Upper lobe of left lung (tissue), 6 donors: ENCODE results near the gene MCM5. TPM values are rescaled to one million over a fixed set of nuclear protein-coding genes. Genes with fewer than 3 reads are reported as not detected.
A peak's percentile ranks its signal among the peaks of the same experiment; 100 is the strongest.

Source experiments
- ATAC-seq, 2 donors: fragments of 200-7000 bp; cut with Tn5 transposase; one replicate each; pipeline ENCODE4 v1.9.1; 2022; ENCODE audit warnings: mild to moderate bottlenecking in 2 of 2, moderate library complexity in 2 of 2; ENCODE audit not compliant: low FRiP score in 2 of 2
- DNase-seq, 2 donors: peaks; one replicate each; pipeline ENCODE4 v3.0.0-alpha.2; 2019 to 2020
- H3K27ac ChIP-seq, 4 donors: fragments of 200-600 bp; sonication (generic); one replicate each; pipeline ENCODE4 v1.5.1; 2016 to 2019
- H3K27me3 ChIP-seq, 4 donors: fragments of 200-600 bp; sonication (generic); one replicate each; pipeline ENCODE4 v1.5.1; 2017 to 2019
- H3K36me3 ChIP-seq, 4 donors: fragments of 200-600 bp; sonication (generic); one replicate each; pipeline ENCODE4 v1.5.1; 2016 to 2019
- H3K4me1 ChIP-seq, 4 donors: fragments of 200-600 bp; sonication (generic); one replicate each; pipeline ENCODE4 v1.5.1; 2018 to 2019
- H3K4me3 ChIP-seq, 4 donors: fragments of 200-600 bp; sonication (generic); one replicate each; pipeline ENCODE4 v1.5.1; 2017 to 2019; ENCODE audit warnings: mild to moderate bottlenecking in 2 of 4, moderate library complexity in 1 of 4
- H3K9me3 ChIP-seq, 4 donors: fragments of 200-600 bp; sonication (generic); one replicate each; pipeline ENCODE4 v1.5.1; 2018 to 2019
- CTCF ChIP-seq, 6 experiments: fragments of 450-650 bp in 4 of 6; fragments of 200-600 bp in 2 of 6; sonication (generic) in 2 of 6; IDR thresholded peaks; one replicate each; pipeline ENCODE4 v1.5.1; 2016 to 2019; ENCODE audit warnings: antibody characterized with exemption in 6 of 6
- EP300 ChIP-seq, 4 donors: sonication (generic); formaldehyde crosslinking; IDR thresholded peaks; one replicate each; pipeline ENCODE4 v1.5.1; 2017; ENCODE audit warnings: antibody characterized with exemption in 4 of 4, control low read depth in 2 of 4
- POLR2A ChIP-seq, 4 donors: fragments of 450-650 bp; IDR thresholded peaks; one replicate each; pipeline ENCODE4 v1.5.1; 2016 to 2017; ENCODE audit warnings: antibody characterized with exemption in 4 of 4, mild to moderate bottlenecking in 2 of 4
- POLR2AphosphoS5 ChIP-seq, 2 donors: sonication (generic); formaldehyde crosslinking; IDR thresholded peaks; one replicate each; pipeline ENCODE4 v1.5.1; 2017; ENCODE audit warnings: antibody characterized with exemption in 2 of 2
- WGBS, 2 donors: methylation state at CpG; one replicate each; pipeline ENCODE4 v1.1.5; 2017 to 2018; 5-methylcytosine and 5-hydroxymethylcytosine counted together
- total RNA-seq, 6 donors: library from RNA; depleted of rRNA in 4 of 6; stranded (reverse); fragments of >200 nt in 4 of 6; gene quantifications; one replicate each; pipeline versions ENCODE4 v1.1.0 to v1.2.1, GENCODE V29; 2016 to 2021
- donor health status: DM: no; HTN: no; CAD: no; lungs with moderate emphysema.
- donor health status: DM: no; HTN: yes; CAD: no; lungs with severe emphysema.

Gene MCM5
- total RNA-seq, 6 donors from 2014 or later, result 9.8 to 34.4 (median 20.2) TPM

- no peaks in the 10 kb centered on the region for H3K36me3 ChIP-seq
- 78 to 80% methylated on average over 1 to 4 of the region's 4 CpGs for WGBS, 2 donors
- H3K4me1 ChIP-seq, result peaks cover 13 to 36% (median 22%) of the 10 kb centered on the region in 4 donors
- peak overlapping the region in 2 of 4 donors; percentile 82 to 89 for H3K27ac ChIP-seq
- no peak for TF ChIP-seq POLR2A (IDR thresholded peaks at IDR 0.05)
- TF ChIP-seq EP300 (IDR thresholded peaks at IDR 0.05), result no peak
- TF ChIP-seq POLR2AphosphoS5 (IDR thresholded peaks at IDR 0.05), result no peak
- TF ChIP-seq CTCF (IDR thresholded peaks at IDR 0.05), result no peak
- H3K27me3 ChIP-seq, result no peaks in the 10 kb centered on the region
- no peak overlapping the region for H3K4me3 ChIP-seq
- ATAC-seq, result no peak
- DNase-seq, result no peak
- H3K9me3 ChIP-seq, result no peaks in the 10 kb centered on the region
Measured at GRCh38 chr22:35354068-35354467, 45.9 kb upstream of the MCM5 start.

- no peaks in the 10 kb centered on the region for H3K9me3 ChIP-seq
- H3K4me3 ChIP-seq, result no peak overlapping the region
- no peaks in the 10 kb centered on the region for H3K27me3 ChIP-seq
- WGBS, 2 donors, result 72 to 82% methylated on average over 4 to 6 of the region's 6 CpGs
- H3K4me1 ChIP-seq, result no peaks in the 10 kb centered on the region
- TF ChIP-seq POLR2A (IDR thresholded peaks at IDR 0.05), result no peak
- no peak for TF ChIP-seq CTCF (IDR thresholded peaks at IDR 0.05)
- no peak for TF ChIP-seq EP300 (IDR thresholded peaks at IDR 0.05)
- no peak for TF ChIP-seq POLR2AphosphoS5 (IDR thresholded peaks at IDR 0.05)
- H3K36me3 ChIP-seq, result no peaks in the 10 kb centered on the region
- ATAC-seq (no peak), DNase-seq (no peak)
- no peak overlapping the region for H3K27ac ChIP-seq
Measured at GRCh38 chr22:35357883-35358621, 41.9 kb upstream of the MCM5 start.

GRCh38 chr22:35359380-35360065 lies 40.4 kb upstream of the MCM5 start:
- TF ChIP-seq POLR2AphosphoS5 (IDR thresholded peaks at IDR 0.05) (no peak), CTCF (IDR thresholded peaks at IDR 0.05) (no peak), POLR2A (IDR thresholded peaks at IDR 0.05) (no peak), EP300 (IDR thresholded peaks at IDR 0.05) (no peak)
- H3K4me1 ChIP-seq, result no peaks in the 10 kb centered on the region
- H3K4me3 ChIP-seq, result no peak overlapping the region
- no peaks in the 10 kb centered on the region for H3K9me3 ChIP-seq
- WGBS, 2 donors, result 90 to 91% methylated on average over 9 of the region's 9 CpGs
- DNase-seq (no peak), ATAC-seq (no peak)
- no peak overlapping the region for H3K27ac ChIP-seq
- H3K27me3 ChIP-seq, result no peaks in the 10 kb centered on the region
- no peaks in the 10 kb centered on the region for H3K36me3 ChIP-seq

- H3K9me3 ChIP-seq, result no peaks in the 10 kb centered on the region
- 59 to 80% methylated on average over 6 of the region's 6 CpGs for WGBS, 2 donors
- no peak overlapping the region for H3K4me3 ChIP-seq
- DNase-seq (no peak), ATAC-seq (no peak)
- no peaks in the 10 kb centered on the region for H3K27me3 ChIP-seq
- no peak for TF ChIP-seq EP300 (IDR thresholded peaks at IDR 0.05)
- no peak for TF ChIP-seq POLR2A (IDR thresholded peaks at IDR 0.05)
- TF ChIP-seq CTCF (IDR thresholded peaks at IDR 0.05), result no peak
- TF ChIP-seq POLR2AphosphoS5 (IDR thresholded peaks at IDR 0.05), result no peak
- H3K4me1 ChIP-seq, result no peaks in the 10 kb centered on the region
- no peaks in the 10 kb centered on the region for H3K36me3 ChIP-seq
- H3K27ac ChIP-seq, result no peak overlapping the region
Measured at GRCh38 chr22:35361001-35361558, 38.9 kb upstream of the MCM5 start.
